PFSK-1 (cell line): ENCODE results near the gene ZNF619.

ENCODE experiments used
- FOXP2 ChIP-seq: optimal IDR thresholded peaks from 2 replicates; pipeline ENCODE3; 2011; ENCODE audit warnings: borderline replicate concordance, control low read depth, inconsistent platforms; ENCODE audit not compliant: insufficient read depth; ENCODE audit errors: extremely low read length, extremely low read depth
- POLR2AphosphoS5 ChIP-seq: IDR thresholded peaks from 2 replicates; pipeline ENCODE4 v1.6.1; 2012; ENCODE audit warnings: low read depth, mild to moderate bottlenecking, control low read depth, low read length, moderate library complexity
- REST ChIP-seq, 2 experiments: IDR thresholded peaks; 2 replicates each; pipeline versions ENCODE4 v1.6.1 to v1.8.0; 2011 to 2012; ENCODE audit warnings: low read depth in 2 of 2, low read length in 2 of 2, control low read depth in 1 of 2, inconsistent platforms in 1 of 2, mild to moderate bottlenecking in 1 of 2, moderate library complexity in 1 of 2; ENCODE audit not compliant: insufficient read depth in 1 of 2
- SIN3A ChIP-seq: IDR thresholded peaks from 2 replicates; pipeline ENCODE4 v1.6.1; 2012; ENCODE audit warnings: mild to moderate bottlenecking, low read length, moderate library complexity, borderline replicate concordance; ENCODE audit not compliant: insufficient read depth
- TAF1 ChIP-seq: IDR thresholded peaks from 2 replicates; pipeline ENCODE4 v1.6.1; 2012; ENCODE audit warnings: low read length, control low read depth, borderline replicate concordance; ENCODE audit not compliant: insufficient read depth

The ZNF619 gene

GRCh38 chr3:40505599-40506462, 28.9 kb downstream of the ZNF619 start, which contains the start of gene ZNF620:
TSS of gene ZNF620 (plus strand) at chr3:40506039. CDS start at chr3:40506353, 314 bp downstream.
- peak; percentile 37 for TF ChIP-seq FOXP2
- no peak for TF ChIP-seq REST (IDR thresholded peaks at IDR 0.05; ENCODE audit: insufficient read depth in 1 of 2, low read depth in 2 of 2, low read length in 2 of 2)
- TF ChIP-seq POLR2AphosphoS5, result peak; percentile 48; the same call in 1 of the 2 replicates

- TF ChIP-seq FOXP2, result no peak
- TF ChIP-seq SIN3A, result no peak
- TF ChIP-seq POLR2AphosphoS5, result no peak
- no peak for TF ChIP-seq REST (IDR thresholded peaks at IDR 0.05; ENCODE audit: insufficient read depth in 1 of 2, low read depth in 2 of 2, low read length in 2 of 2)
- no peak for TF ChIP-seq TAF1
Measured at GRCh38 chr3:40511031-40511718, 34.3 kb downstream of the ZNF619 start.

GRCh38 chr3:40516201-40516600, 39.3 kb downstream of the ZNF619 start:
- TF ChIP-seq REST (IDR thresholded peaks at IDR 0.05; ENCODE audit: insufficient read depth in 1 of 2, low read depth in 2 of 2, low read length in 2 of 2) (no peak), SIN3A (no peak), POLR2AphosphoS5 (no peak), FOXP2 (no peak), TAF1 (no peak)

GRCh38 chr3:40518067-40518466, 41.1 kb downstream of the ZNF619 start:
- TF ChIP-seq TAF1 (no peak), POLR2AphosphoS5 (no peak), REST (IDR thresholded peaks at IDR 0.05; ENCODE audit: insufficient read depth in 1 of 2, low read depth in 2 of 2, low read length in 2 of 2) (no peak), FOXP2 (no peak), SIN3A (no peak)
